H1 (cell line): ENCODE data around the gene C1orf115.

Source experiments
- EP300 ChIP-seq, 2 experiments: IDR thresholded peaks; 1 replicate in 1 of 2; 2 replicates in 1 of 2; pipeline ENCODE4 v1.6.1; 2011 to 2012; ENCODE audit warnings: low read depth in 2 of 2, low read length in 2 of 2, mild to moderate bottlenecking in 2 of 2, borderline replicate concordance in 1 of 2, inconsistent platforms in 1 of 2, moderate library complexity in 1 of 2
- RAD21 ChIP-seq, 2 experiments: IDR thresholded peaks in 1 of 2; conservative IDR thresholded peaks in 1 of 2; 2 replicates each; pipeline ENCODE4 v1.6.1; 2011; ENCODE audit warnings: low read depth in 2 of 2, low read length in 2 of 2, improper control_type of control experiment in 1 of 2, inconsistent platforms in 1 of 2, mild to moderate bottlenecking in 1 of 2, moderate library complexity in 1 of 2
- TF ChIP-seq, protein P1 (sequence below), 3 experiments: IDR thresholded peaks; 1 replicate in 2 of 3; 2 replicates in 1 of 3; pipeline versions ENCODE4 v1.5.1 to v1.6.1; 2011; ENCODE audit warnings: low read length in 3 of 3, mild to moderate bottlenecking in 3 of 3, inconsistent platforms in 2 of 3, low read depth in 1 of 3, moderate library complexity in 1 of 3; ENCODE audit not compliant: insufficient read depth in 1 of 3; ENCODE audit errors: control extremely low read depth in 1 of 3
- TF ChIP-seq, protein P2 (sequence below): IDR thresholded peaks from 2 replicates; pipeline ENCODE4 v1.6.1; 2012; ENCODE audit warnings: inconsistent platforms

DNA sequence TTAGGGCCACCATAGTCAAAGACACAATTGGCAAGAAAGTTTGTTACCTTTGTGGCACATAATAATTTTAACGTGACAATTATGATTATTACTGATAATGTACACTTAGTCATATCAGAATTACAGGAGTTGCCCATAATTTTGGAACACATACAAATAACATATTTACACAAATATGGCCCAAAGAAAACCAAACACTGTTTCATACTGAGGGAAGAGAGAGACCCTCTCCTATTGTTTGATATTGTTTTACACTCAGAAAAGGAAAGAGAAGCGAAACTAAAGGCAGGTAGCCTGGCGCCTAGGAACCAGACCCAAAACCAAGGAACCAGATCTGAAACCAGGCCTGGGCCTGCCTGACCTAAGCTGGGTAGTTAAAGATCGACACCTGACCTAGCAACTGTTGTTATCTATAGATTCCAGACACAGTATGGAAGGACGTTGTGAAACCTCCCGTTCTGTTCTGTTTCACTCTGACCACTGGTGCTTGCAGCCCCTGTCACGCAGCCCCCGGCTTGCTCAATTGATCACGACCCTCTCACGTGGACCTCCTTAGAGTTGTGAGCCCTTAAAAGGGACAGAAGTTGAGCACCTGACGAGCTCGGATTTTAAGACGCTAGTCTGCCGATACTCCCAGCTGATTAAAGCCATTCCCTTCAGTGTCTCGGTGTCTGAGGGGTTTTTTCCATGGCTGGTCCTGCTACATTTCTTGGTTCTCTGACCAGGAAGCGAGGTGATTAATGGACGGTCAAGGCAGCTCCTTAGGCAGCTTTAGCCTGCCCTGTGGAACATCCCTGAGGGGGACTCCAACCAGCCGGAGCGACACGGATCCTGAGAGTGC is 27.9 kb downstream of the C1orf115 start:
- TF ChIP-seq, protein P1, sequence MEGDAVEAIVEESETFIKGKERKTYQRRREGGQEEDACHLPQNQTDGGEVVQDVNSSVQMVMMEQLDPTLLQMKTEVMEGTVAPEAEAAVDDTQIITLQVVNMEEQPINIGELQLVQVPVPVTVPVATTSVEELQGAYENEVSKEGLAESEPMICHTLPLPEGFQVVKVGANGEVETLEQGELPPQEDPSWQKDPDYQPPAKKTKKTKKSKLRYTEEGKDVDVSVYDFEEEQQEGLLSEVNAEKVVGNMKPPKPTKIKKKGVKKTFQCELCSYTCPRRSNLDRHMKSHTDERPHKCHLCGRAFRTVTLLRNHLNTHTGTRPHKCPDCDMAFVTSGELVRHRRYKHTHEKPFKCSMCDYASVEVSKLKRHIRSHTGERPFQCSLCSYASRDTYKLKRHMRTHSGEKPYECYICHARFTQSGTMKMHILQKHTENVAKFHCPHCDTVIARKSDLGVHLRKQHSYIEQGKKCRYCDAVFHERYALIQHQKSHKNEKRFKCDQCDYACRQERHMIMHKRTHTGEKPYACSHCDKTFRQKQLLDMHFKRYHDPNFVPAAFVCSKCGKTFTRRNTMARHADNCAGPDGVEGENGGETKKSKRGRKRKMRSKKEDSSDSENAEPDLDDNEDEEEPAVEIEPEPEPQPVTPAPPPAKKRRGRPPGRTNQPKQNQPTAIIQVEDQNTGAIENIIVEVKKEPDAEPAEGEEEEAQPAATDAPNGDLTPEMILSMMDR (IDR thresholded peaks at IDR 0.05; ENCODE audit: control extremely low read depth in 1 of 3, insufficient read depth in 1 of 3, low read depth in 1 of 3, low read length in 3 of 3): no peak
- TF ChIP-seq, protein P2, sequence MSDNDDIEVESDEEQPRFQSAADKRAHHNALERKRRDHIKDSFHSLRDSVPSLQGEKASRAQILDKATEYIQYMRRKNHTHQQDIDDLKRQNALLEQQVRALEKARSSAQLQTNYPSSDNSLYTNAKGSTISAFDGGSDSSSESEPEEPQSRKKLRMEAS: no peak
- TF ChIP-seq EP300 (IDR thresholded peaks at IDR 0.05; ENCODE audit: borderline replicate concordance in 1 of 2, low read depth in 2 of 2, low read length in 2 of 2) (no peak), RAD21 (IDR thresholded peaks at IDR 0.05 in 1 of 2, conservative IDR thresholded peaks at IDR 0.05 in 1 of 2; ENCODE audit: low read depth in 2 of 2, low read length in 2 of 2) (no peak)
